Ishikawa (cell line): ENCODE data around the gene APBA2.

Source experiments
- EP300 ChIP-seq: IDR thresholded peaks from 2 replicates; pipeline ENCODE4 v1.6.1; 2012; ENCODE audit warnings: borderline replicate concordance
- FOXM1 ChIP-seq: IDR thresholded peaks from 2 replicates; pipeline ENCODE4 v1.6.1; 2012; ENCODE audit warnings: low read depth, borderline replicate concordance
- TAF1 ChIP-seq: IDR thresholded peaks from 2 replicates; pipeline ENCODE4 v1.6.1; 2012; ENCODE audit warnings: low read depth, mild to moderate bottlenecking
- YY1 ChIP-seq: IDR thresholded peaks from 2 replicates; pipeline ENCODE4 v1.6.1; 2012; ENCODE audit warnings: low read depth
- TF ChIP-seq, protein P1 (sequence below): IDR thresholded peaks from 2 replicates; pipeline ENCODE4 v1.6.1; 2012; ENCODE audit warnings: low read depth, mild to moderate bottlenecking
- TF ChIP-seq, protein P2 (sequence below): IDR thresholded peaks from 2 replicates; pipeline ENCODE4 v1.6.1; 2012

DNA sequence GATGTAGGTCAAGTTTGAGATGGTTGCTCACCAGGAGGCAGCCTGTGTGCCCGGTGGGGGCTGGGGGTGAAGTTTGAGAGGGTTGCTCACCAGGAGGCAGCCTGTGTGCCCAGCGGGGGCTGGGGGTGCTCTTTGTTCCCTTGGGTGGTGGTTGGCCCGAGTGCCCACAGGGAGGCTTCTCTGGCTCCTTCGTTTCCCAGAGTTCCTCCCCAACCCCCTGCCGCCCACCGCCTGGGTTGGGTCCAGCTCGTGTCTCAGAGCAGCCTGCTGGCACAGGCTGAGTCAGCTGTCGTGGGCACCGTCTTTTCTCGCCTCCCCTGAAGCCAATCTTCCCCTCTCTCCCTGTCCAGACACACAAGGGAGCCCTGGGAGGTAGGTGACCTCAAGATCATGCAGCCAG lies 3.1 kb downstream of the APBA2 start:
- TF ChIP-seq TAF1 (no peak), FOXM1 (no peak), YY1 (no peak), EP300 (no peak)
- TF ChIP-seq, protein P1, sequence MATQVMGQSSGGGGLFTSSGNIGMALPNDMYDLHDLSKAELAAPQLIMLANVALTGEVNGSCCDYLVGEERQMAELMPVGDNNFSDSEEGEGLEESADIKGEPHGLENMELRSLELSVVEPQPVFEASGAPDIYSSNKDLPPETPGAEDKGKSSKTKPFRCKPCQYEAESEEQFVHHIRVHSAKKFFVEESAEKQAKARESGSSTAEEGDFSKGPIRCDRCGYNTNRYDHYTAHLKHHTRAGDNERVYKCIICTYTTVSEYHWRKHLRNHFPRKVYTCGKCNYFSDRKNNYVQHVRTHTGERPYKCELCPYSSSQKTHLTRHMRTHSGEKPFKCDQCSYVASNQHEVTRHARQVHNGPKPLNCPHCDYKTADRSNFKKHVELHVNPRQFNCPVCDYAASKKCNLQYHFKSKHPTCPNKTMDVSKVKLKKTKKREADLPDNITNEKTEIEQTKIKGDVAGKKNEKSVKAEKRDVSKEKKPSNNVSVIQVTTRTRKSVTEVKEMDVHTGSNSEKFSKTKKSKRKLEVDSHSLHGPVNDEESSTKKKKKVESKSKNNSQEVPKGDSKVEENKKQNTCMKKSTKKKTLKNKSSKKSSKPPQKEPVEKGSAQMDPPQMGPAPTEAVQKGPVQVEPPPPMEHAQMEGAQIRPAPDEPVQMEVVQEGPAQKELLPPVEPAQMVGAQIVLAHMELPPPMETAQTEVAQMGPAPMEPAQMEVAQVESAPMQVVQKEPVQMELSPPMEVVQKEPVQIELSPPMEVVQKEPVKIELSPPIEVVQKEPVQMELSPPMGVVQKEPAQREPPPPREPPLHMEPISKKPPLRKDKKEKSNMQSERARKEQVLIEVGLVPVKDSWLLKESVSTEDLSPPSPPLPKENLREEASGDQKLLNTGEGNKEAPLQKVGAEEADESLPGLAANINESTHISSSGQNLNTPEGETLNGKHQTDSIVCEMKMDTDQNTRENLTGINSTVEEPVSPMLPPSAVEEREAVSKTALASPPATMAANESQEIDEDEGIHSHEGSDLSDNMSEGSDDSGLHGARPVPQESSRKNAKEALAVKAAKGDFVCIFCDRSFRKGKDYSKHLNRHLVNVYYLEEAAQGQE, result no peak
- TF ChIP-seq, protein P2, sequence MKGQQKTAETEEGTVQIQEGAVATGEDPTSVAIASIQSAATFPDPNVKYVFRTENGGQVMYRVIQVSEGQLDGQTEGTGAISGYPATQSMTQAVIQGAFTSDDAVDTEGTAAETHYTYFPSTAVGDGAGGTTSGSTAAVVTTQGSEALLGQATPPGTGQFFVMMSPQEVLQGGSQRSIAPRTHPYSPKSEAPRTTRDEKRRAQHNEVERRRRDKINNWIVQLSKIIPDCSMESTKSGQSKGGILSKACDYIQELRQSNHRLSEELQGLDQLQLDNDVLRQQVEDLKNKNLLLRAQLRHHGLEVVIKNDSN, result no peak
